ENCODE data around the gene GNRH2.

GNRH2 gene

GRCh38 chr20:3043322-3043721 lies at the start of gene GNRH2:
GNRH2 (plus strand) TSS chr20:3043622; CDS start chr20:3044415, 793 bp downstream.
- TF ChIP-seq, protein P1, sequence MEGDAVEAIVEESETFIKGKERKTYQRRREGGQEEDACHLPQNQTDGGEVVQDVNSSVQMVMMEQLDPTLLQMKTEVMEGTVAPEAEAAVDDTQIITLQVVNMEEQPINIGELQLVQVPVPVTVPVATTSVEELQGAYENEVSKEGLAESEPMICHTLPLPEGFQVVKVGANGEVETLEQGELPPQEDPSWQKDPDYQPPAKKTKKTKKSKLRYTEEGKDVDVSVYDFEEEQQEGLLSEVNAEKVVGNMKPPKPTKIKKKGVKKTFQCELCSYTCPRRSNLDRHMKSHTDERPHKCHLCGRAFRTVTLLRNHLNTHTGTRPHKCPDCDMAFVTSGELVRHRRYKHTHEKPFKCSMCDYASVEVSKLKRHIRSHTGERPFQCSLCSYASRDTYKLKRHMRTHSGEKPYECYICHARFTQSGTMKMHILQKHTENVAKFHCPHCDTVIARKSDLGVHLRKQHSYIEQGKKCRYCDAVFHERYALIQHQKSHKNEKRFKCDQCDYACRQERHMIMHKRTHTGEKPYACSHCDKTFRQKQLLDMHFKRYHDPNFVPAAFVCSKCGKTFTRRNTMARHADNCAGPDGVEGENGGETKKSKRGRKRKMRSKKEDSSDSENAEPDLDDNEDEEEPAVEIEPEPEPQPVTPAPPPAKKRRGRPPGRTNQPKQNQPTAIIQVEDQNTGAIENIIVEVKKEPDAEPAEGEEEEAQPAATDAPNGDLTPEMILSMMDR (IDR thresholded peaks at IDR 0.05; ENCODE audit: low read depth, low read length, missing control alignments): no peak
- no peak within 1 kb of the TSS for H3K4me3 ChIP-seq (ENCODE audit: low read depth, low read length)
- no peak for DNase-seq (ENCODE audit: low read depth)

- no peak for DNase-seq (ENCODE audit: low read depth)
- no peak overlapping the region for H3K4me3 ChIP-seq (ENCODE audit: low read depth, low read length)
- TF ChIP-seq, protein P1 (IDR thresholded peaks at IDR 0.05; ENCODE audit: low read depth, low read length, missing control alignments): no peak
Observed at GRCh38 chr20:2995796-2996195, 47.6 kb upstream of the GNRH2 start.

GRCh38 chr20:2998728-2999127 lies 44.7 kb upstream of the GNRH2 start:
- TF ChIP-seq, protein P1 (IDR thresholded peaks at IDR 0.05; ENCODE audit: low read depth, low read length, missing control alignments): no peak

DNA sequence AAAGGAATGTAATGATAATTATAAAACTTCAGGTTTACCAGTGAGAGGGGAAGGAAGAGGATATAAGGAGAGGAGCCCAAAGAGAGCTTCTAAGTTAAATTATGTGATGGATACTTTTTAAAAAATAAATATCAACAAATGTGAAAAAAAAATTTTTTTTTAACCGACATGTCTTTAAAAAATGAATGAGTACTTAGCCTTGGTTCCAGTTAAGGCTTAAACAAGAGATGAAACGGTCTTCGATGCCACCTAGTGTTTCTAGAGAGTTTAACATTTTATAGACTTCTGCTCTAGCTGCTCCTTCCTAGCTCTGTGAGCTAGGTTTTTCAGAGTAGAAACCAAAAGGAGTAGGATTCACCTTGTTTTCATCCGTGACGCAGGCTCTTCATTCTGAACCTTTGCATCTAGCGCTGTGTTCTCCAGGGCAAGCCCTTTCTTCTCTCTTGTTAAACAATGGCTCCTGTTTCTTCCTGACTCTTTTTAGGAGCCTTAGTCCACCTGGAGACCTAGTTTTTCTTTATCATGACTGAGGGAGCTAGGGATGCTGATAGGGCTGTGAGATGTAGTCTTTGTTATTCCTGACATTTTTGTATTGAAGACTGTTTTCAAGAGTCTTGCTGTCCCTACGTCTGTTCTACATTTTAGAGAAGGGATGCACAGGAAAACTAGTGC lies 42.4 kb upstream of the GNRH2 start:
- TF ChIP-seq, protein P1 (IDR thresholded peaks at IDR 0.05; ENCODE audit: low read depth, low read length, missing control alignments): peak; percentile 61
- no peak overlapping the region for H3K4me3 ChIP-seq (ENCODE audit: low read depth, low read length)
- peak; percentile 36 for DNase-seq (ENCODE audit: low read depth)

More at GRCh38 chr20:2998728-2999127, 44.7 kb upstream of the GNRH2 start:
- DNase-seq (ENCODE audit: low read depth): no peak
- H3K4me3 ChIP-seq (ENCODE audit: low read depth, low read length): no peak overlapping the region

DNA sequence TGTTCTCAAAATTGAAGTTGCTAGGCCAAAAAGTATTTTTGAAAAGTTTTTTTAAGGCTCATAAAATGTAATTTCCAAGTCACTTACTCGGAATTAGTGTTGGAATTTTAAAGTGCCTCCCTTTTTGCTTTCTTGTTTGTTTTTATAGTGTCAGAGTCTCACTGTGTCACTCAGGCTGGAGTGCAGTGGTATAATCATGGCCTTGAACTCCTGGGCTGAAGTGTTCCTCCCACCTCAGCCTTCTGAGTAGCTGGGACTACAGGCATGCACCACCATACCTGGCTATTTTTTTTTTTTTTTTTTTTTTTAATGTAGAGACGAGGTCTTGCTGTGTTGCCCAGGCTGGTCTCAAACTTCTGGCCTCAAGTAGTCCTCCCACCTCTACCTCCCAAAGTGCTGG lies 40.0 kb upstream of the GNRH2 start:
- TF ChIP-seq, protein P1 (IDR thresholded peaks at IDR 0.05; ENCODE audit: low read depth, low read length, missing control alignments): no peak

DNA sequence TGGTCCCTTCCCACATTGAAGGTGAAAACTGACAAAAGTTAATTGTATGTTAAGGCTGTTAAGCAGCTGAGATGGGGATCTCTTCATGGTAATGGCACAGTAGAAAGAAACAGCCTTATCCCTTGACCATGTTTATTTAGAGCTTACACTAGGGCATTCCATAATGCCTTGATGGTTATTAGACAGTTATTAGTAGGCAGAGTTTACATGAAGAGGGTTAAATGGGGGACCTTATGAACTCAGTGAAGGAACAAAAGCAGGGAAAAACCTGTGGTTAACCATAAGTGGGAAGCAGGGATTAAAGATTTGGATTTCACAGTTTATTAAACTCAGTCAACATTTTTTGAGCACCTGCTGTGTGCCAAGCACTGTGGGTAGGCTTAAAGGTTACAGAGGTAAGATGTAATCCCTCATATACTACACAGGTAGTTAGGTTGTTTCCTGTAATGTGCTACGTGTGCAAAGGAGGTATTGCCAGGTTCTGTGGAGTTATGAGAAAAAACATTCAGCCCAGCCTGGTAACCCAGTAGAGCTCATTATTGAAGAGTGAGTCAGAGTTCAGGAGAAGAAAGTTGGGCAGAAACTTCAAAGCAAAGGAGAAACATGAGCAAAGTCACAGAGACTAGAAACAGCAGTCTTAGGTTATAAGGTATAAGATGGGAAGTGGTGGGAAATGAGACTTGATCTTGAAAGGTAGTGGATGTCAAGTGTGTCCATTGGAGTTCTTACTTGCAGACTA lies 32.3 kb upstream of the GNRH2 start:
- TF ChIP-seq, protein P1 (IDR thresholded peaks at IDR 0.05; ENCODE audit: low read depth, low read length, missing control alignments): no peak
- no peak overlapping the region for H3K4me3 ChIP-seq (ENCODE audit: low read depth, low read length)
- DNase-seq (ENCODE audit: low read depth): no peak

More for the DNA sequence above, 40.0 kb upstream of the GNRH2 start:
- no peak for DNase-seq (ENCODE audit: low read depth)
- H3K4me3 ChIP-seq (ENCODE audit: low read depth, low read length): no peak overlapping the region

Measured in GM12864 (cell line).